Measurements from ENCODE around the gene ARHGEF7.

GRCh38 chr13:111187960-111188541, 72.9 kb downstream of the ARHGEF7 start:
- TF ChIP-seq CTCF (conservative IDR thresholded peaks at IDR 0.05; ENCODE audit: low read length) (no peak), EZH2phosphoT487 (IDR thresholded peaks at IDR 0.05; ENCODE audit: borderline replicate concordance) (no peak)
